Measurements from ENCODE around the gene MPPED2. TPM values are rescaled to one million over a fixed set of nuclear protein-coding genes. Genes with fewer than 3 reads are reported as not detected.

Gene MPPED2
- polyA plus RNA-seq, 1 donor (not counting 4 experiments of a cell fraction or from before 2014, with no cell fraction given): not detected

DNA sequence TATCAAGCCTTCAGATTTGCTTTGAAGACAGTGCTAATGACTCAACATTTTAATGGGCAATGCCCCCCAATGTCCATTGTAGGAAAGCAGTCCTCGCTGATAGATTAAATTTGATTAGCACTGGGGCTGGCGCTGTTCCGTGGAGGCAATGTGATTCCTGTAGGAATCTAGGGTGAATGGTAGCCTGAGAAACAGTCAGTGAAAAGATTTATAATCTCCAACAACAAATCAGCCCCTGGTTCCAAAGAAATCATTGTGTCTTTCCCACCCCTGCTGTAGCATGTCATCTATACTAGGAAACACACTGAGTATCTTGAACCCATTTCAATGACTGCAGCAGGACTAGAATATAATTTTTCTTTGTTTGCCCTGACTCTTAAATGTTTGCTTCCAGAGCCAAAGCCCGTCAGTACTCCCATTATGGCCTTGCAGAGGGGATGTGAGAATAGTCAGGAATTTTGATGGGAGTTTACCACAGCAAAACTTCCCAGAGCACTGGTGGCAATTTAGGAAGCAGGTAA, 36.1 kb downstream of the MPPED2 start:
- H3K27ac ChIP-seq (ENCODE audit: control insufficient read depth, insufficient read depth, low read length): no peak overlapping the region
- no peaks in the 10 kb centered on the region for H3K9me1 ChIP-seq (ENCODE audit: control insufficient read depth, extremely low read depth, insufficient read depth, low read length)
- no peak overlapping the region for H3K4me2 ChIP-seq (ENCODE audit: control insufficient read depth, extremely low read depth, insufficient read depth, low read depth, low read length)
- H3K27me3 ChIP-seq (ENCODE audit: control insufficient read depth, extremely low read depth, insufficient read depth, low read length): no peaks in the 10 kb centered on the region
- H3K4me3 ChIP-seq (ENCODE audit: control insufficient read depth in 2 of 3, extremely low read depth in 1 of 3, insufficient read depth in 2 of 3, low read depth in 1 of 3, low read length in 3 of 3): no peak overlapping the region
- H4K20me1 ChIP-seq (ENCODE audit: control insufficient read depth, extremely low read depth, insufficient read depth, low read length): no peaks in the 10 kb centered on the region
- no peaks in the 10 kb centered on the region for H3K36me3 ChIP-seq (ENCODE audit: control insufficient read depth in 2 of 2, extremely low read depth in 1 of 2, insufficient read depth in 2 of 2, low read length in 2 of 2)
- no peak for TF ChIP-seq CTCF (optimal IDR thresholded peaks at IDR 0.05 in 1 of 3, IDR thresholded peaks at IDR 0.05 in 1 of 3, conservative IDR thresholded peaks at IDR 0.05 in 1 of 3; ENCODE audit: extremely low read depth in 1 of 3, insufficient read depth in 2 of 3, low read length in 3 of 3)
- no peak for TF ChIP-seq EZH2 (IDR thresholded peaks at IDR 0.05; ENCODE audit: low read length)
- no peaks in the 10 kb centered on the region for H3K4me1 ChIP-seq (ENCODE audit: control insufficient read depth, extremely low read depth, insufficient read depth, low read length)
- DNase-seq (ENCODE audit: low read depth, low spot score) (no peak), FAIRE-seq (no peak)
- H2AFZ ChIP-seq (ENCODE audit: control insufficient read depth, low read length): no peak overlapping the region
- no peak overlapping the region for H3K9ac ChIP-seq (ENCODE audit: control insufficient read depth, extremely low read depth, insufficient read depth, low read length)
- no peaks in the 10 kb centered on the region for H3K9me3 ChIP-seq (ENCODE audit: control insufficient read depth, low read depth, low read length)
- H3K79me2 ChIP-seq (ENCODE audit: control insufficient read depth, insufficient read depth, low read length): no peaks in the 10 kb centered on the region
- dilution Hi-C loops (cut with MboI; ENCODE audit: extremely low pct_ligation_motif_present, low sequenced_read_pairs): no loop called here

DNA sequence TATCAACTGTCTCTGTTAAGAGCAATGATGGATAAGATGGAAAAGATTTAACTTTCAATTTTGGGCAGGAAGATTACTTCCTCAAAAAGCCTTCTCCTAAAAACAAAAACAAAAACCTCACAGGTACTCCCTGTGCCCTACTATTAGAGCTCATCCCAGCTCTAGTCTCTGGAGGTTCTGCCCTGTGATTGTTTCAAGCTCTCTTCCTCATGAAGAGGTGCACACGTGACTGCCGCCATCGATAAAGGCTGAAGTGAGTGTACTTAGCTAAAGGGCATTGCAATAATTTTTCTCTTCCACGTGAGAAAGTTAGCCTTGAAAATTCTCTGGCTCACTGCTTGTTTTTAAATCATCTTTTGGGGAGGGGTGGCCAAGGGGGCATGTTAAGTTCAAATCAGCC, 36.6 kb downstream of the MPPED2 start:
- dilution Hi-C loops (cut with MboI; ENCODE audit: extremely low pct_ligation_motif_present, low sequenced_read_pairs): no loop called here
- Histone ChIP-seq H3K9me1 (ENCODE audit: control insufficient read depth, extremely low read depth, insufficient read depth, low read length) (no peaks in the 10 kb centered on the region), H3K9me3 (ENCODE audit: control insufficient read depth, low read depth, low read length) (no peaks in the 10 kb centered on the region), H2AFZ (ENCODE audit: control insufficient read depth, low read length) (no peak overlapping the region), H3K79me2 (ENCODE audit: control insufficient read depth, insufficient read depth, low read length) (no peaks in the 10 kb centered on the region), H3K4me3 (ENCODE audit: control insufficient read depth in 2 of 3, extremely low read depth in 1 of 3, insufficient read depth in 2 of 3, low read depth in 1 of 3, low read length in 3 of 3) (no peak overlapping the region), H3K9ac (ENCODE audit: control insufficient read depth, extremely low read depth, insufficient read depth, low read length) (no peak overlapping the region), H4K20me1 (ENCODE audit: control insufficient read depth, extremely low read depth, insufficient read depth, low read length) (no peaks in the 10 kb centered on the region), H3K36me3 (ENCODE audit: control insufficient read depth in 2 of 2, extremely low read depth in 1 of 2, insufficient read depth in 2 of 2, low read length in 2 of 2) (no peaks in the 10 kb centered on the region), H3K4me1 (ENCODE audit: control insufficient read depth, extremely low read depth, insufficient read depth, low read length) (no peaks in the 10 kb centered on the region), H3K27ac (ENCODE audit: control insufficient read depth, insufficient read depth, low read length) (no peak overlapping the region), H3K4me2 (ENCODE audit: control insufficient read depth, extremely low read depth, insufficient read depth, low read depth, low read length) (no peak overlapping the region), H3K27me3 (ENCODE audit: control insufficient read depth, extremely low read depth, insufficient read depth, low read length) (no peaks in the 10 kb centered on the region)
- FAIRE-seq: no peak
- TF ChIP-seq EZH2 (IDR thresholded peaks at IDR 0.05; ENCODE audit: low read length) (no peak), CTCF (optimal IDR thresholded peaks at IDR 0.05 in 1 of 3, IDR thresholded peaks at IDR 0.05 in 1 of 3, conservative IDR thresholded peaks at IDR 0.05 in 1 of 3; ENCODE audit: extremely low read depth in 1 of 3, insufficient read depth in 2 of 3, low read length in 3 of 3) (no peak)
- no peak for DNase-seq (ENCODE audit: low read depth, low spot score)

All from keratinocyte (primary cell).